Testis (tissue), 3 donors: ENCODE data around the gene PTPRG. TPM values are rescaled to one million over a fixed set of nuclear protein-coding genes. Genes with fewer than 3 reads are reported as not detected.
A peak's percentile ranks its signal among the peaks of the same experiment; 100 is the strongest.

Source experiments
- DNase-seq: peaks from one replicate; pipeline ENCODE4 v3.0.0-alpha.2; 2019
- H3K27ac ChIP-seq, 2 donors: fragments of 200-600 bp; sonication (generic); one replicate each; pipeline ENCODE4 v1.5.1; 2019
- H3K27me3 ChIP-seq: fragments of 200-600 bp; sonication (generic); one replicate; pipeline ENCODE4 v1.5.1; 2019
- H3K36me3 ChIP-seq: fragments of 200-600 bp; sonication (generic); one replicate; pipeline ENCODE4 v1.5.1; 2017; ENCODE audit warnings: low read depth; ENCODE audit errors: missing control alignments
- H3K4me1 ChIP-seq: fragments of 200-600 bp; sonication (generic); one replicate; pipeline ENCODE4 v1.5.1; 2019
- H3K4me3 ChIP-seq, 2 donors: fragments of 200-600 bp; sonication (generic); one replicate each; pipeline ENCODE4 v1.5.1; 2017 to 2019
- H3K9me3 ChIP-seq: fragments of 200-600 bp; sonication (generic); one replicate; pipeline ENCODE4 v1.5.1; 2017
- CTCF ChIP-seq, 3 experiments: fragments of 450-650 bp in 2 of 3; fragments of 200-600 bp in 1 of 3; sonication (generic) in 1 of 3; IDR thresholded peaks; one replicate each; pipeline ENCODE4 v1.5.1; 2016 to 2019; ENCODE audit warnings: antibody characterized with exemption in 3 of 3, mild to moderate bottlenecking in 2 of 3, moderate library complexity in 1 of 3
- POLR2A ChIP-seq: fragments of 450-650 bp; IDR thresholded peaks from one replicate; pipeline ENCODE4 v1.6.1; 2017; ENCODE audit warnings: antibody characterized with exemption, mild to moderate bottlenecking, moderate library complexity
- WGBS, 2 donors: methylation state at CpG; one replicate each; pipeline ENCODE4 v1.1.5; 2018; 5-methylcytosine and 5-hydroxymethylcytosine counted together
- intact Hi-C: fragments of 100-400 bp; cut with DNase I; formaldehyde crosslinking; loops from one replicate; pipeline ENCODE4 v1.15.1; 2023; ENCODE audit warnings: low total_unique reads
- polyA plus RNA-seq: library from polyadenylated mRNA; stranded (reverse); fragments of 350-450 nt; fragmentation: Illumina TruSeq; extraction: RNeasy Lipid Tissue Mini Kit (QIAGEN cat#74804); gene quantifications from one replicate; pipeline ENCODE4 v1.2.3, GENCODE V29; 2014; ENCODE audit warnings: low read depth, low replicate concordance; ENCODE audit not compliant: insufficient read depth
- total RNA-seq, 2 donors: library from RNA; depleted of rRNA; stranded (reverse); fragments of >200 nt; gene quantifications; one replicate each; pipeline ENCODE4 v1.2.3, GENCODE V29; 2016

Gene PTPRG
- total and polyA plus RNA-seq, 3 donors from 2014 or later: 26.3 to 107 (median 75.4) TPM

- H3K4me3 ChIP-seq: no peak overlapping the region
- DNase-seq: no peak
- TF ChIP-seq POLR2A (no peak), CTCF (IDR thresholded peaks at IDR 0.05) (no peak)
- no peaks in the 10 kb centered on the region for H3K4me1 ChIP-seq
- no peaks in the 10 kb centered on the region for H3K9me3 ChIP-seq
- intact Hi-C loops: loop anchor here (10.0 kb wide), 1 partner anchor 616 kb away; the partner anchor contains the start of gene PTPRG
- H3K36me3 ChIP-seq: no peaks in the 10 kb centered on the region
- no peak overlapping the region for H3K27ac ChIP-seq
- WGBS, 2 donors: 66 to 73% methylated on average over 5 of the region's 5 CpGs
- no peaks in the 10 kb centered on the region for H3K27me3 ChIP-seq
These were observed 619.1 kb downstream of the PTPRG start for GRCh38 chr3:62180514-62180913.

DNA sequence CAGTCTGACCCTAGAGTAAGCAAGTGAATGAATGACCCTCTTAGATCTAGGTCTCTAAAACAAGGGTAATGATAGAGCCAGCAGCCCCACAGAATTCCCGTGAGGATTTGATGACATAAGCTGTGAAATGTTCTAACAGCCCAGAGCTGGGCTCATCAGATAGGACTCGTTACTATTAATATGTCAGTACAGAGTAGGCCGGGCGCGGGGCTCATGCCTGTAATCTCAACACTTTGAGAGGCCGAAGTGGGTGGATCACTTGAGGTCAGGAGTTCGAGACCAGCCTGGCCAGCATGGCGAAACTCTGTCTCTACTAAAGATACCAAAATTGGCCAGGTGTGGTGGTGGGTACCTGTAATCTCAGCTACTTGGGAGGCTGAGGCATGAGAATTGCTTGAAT lies 621.7 kb downstream of the PTPRG start:
- DNase-seq: no peak
- H3K27ac ChIP-seq: no peak overlapping the region
- no peaks in the 10 kb centered on the region for H3K9me3 ChIP-seq
- H3K36me3 ChIP-seq: no peaks in the 10 kb centered on the region
- H3K4me3 ChIP-seq: no peak overlapping the region
- no peaks in the 10 kb centered on the region for H3K4me1 ChIP-seq
- H3K27me3 ChIP-seq: no peaks in the 10 kb centered on the region
- intact Hi-C loops: loop anchor here (10.0 kb wide), 1 partner anchor 618 kb away; the partner anchor contains the start of gene PTPRG
- TF ChIP-seq CTCF (IDR thresholded peaks at IDR 0.05) (no peak), POLR2A (no peak)
- WGBS, 2 donors: 90 to 96% methylated on average over 8 of the region's 8 CpGs

DNA sequence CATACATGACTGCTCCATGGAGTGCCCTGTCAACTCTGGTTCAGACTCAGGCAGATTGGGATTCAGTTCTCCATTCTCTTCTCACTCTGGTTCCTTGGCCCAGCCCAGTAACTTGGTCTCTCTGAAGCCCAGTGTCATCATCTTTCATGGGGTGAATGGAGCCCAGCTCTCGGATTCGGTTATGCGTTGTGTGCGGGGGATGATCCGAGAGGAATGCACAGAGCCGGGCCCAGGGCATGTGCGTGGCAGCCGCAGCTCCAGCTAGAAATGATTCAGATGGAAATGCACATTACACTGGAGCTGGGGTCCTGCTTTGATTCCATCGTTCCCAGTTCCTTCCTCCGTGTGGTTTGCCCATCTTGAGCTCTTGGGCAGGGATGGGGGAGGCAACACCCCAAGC lies 622.6 kb downstream of the PTPRG start:
- no peak for DNase-seq
- Histone ChIP-seq H3K4me3 (no peak overlapping the region), H3K27ac (no peak overlapping the region), H3K36me3 (no peaks in the 10 kb centered on the region), H3K4me1 (no peaks in the 10 kb centered on the region), H3K27me3 (no peaks in the 10 kb centered on the region), H3K9me3 (no peaks in the 10 kb centered on the region)
- intact Hi-C loops: loop anchor here (10.0 kb wide), 1 partner anchor 619 kb away; the partner anchor contains the start of gene PTPRG
- 93 to 96% methylated on average over 10 of the region's 10 CpGs for WGBS, 2 donors
- TF ChIP-seq POLR2A: no peak

GRCh38 chr3:62184559-62184958 lies 623.2 kb downstream of the PTPRG start:
- intact Hi-C loops: loop anchor here (10.0 kb wide), 1 partner anchor 620 kb away; the partner anchor contains the start of gene PTPRG
- no peaks in the 10 kb centered on the region for H3K36me3 ChIP-seq
- H3K9me3 ChIP-seq: no peaks in the 10 kb centered on the region
- no peak overlapping the region for H3K4me3 ChIP-seq
- no peaks in the 10 kb centered on the region for H3K27me3 ChIP-seq
- H3K27ac ChIP-seq: no peak overlapping the region
- peak; percentile 50 for DNase-seq
- WGBS, 2 donors: 49 to 70% methylated on average over 7 of the region's 7 CpGs
- no peaks in the 10 kb centered on the region for H3K4me1 ChIP-seq
- no peak for TF ChIP-seq POLR2A
- peak in 1 of 3 experiments; percentile 6 for TF ChIP-seq CTCF (IDR thresholded peaks at IDR 0.05)

DNA sequence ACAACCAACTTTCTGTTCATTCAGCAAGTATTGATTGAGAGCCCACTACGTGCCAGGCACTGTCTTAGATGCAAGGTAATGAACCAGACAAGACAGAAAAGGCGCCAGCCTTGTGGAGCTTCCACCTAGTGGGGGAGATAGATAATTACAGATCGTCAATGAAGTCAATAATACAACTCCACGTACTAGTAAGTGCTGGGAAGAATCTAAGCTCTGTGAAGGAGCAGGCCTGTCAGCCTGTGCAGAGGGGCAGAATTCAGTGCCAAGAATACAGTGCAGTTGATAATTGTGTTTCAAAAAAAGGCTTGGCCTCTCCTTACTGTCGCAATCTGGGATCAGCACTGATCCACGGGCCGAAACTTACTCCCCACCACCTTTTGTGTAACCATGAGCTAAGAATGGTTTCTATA lies 625.7 kb downstream of the PTPRG start:
- H3K4me3 ChIP-seq: no peak overlapping the region
- H3K4me1 ChIP-seq: no peaks in the 10 kb centered on the region
- TF ChIP-seq CTCF (IDR thresholded peaks at IDR 0.05) (peak; percentile 40 to 62 (median 60)), POLR2A (no peak)
- no peaks in the 10 kb centered on the region for H3K36me3 ChIP-seq
- no peaks in the 10 kb centered on the region for H3K27me3 ChIP-seq
- intact Hi-C loops: loop anchor here (5.0 to 10.0 kb wide), 2 partner anchors 325 to 622 kb away; partner anchors contain the start of gene PTPRG
- no peak for DNase-seq
- 58 to 60% methylated on average over 7 of the region's 7 CpGs for WGBS, 2 donors
- H3K9me3 ChIP-seq: no peaks in the 10 kb centered on the region
- no peak overlapping the region for H3K27ac ChIP-seq
